Measurements from ENCODE around the gene CDK5.

GRCh38 chr7:151005566-151005965 is 52.1 kb downstream of the CDK5 start:
- TF ChIP-seq ESRRA (CRISPR knock-in tag; IDR thresholded peaks at IDR 0.05; ENCODE audit: low read depth) (0 out of 2 replicates have a peak, but pooled peaks have one; percentile 58), AGO2 (optimal IDR thresholded peaks at IDR 0.05; ENCODE audit: low read depth, low read length) (no peak), ZNF317 (CRISPR knock-in tag; IDR thresholded peaks at IDR 0.05) (no peak), TP53 (CRISPR knock-in tag; conservative IDR thresholded peaks at IDR 0.05) (no peak), KMT2A (CRISPR knock-in tag; IDR thresholded peaks at IDR 0.05) (no peak), FOSL2 (CRISPR knock-in tag; IDR thresholded peaks at IDR 0.05) (no peak), PHF8 (CRISPR knock-in tag; IDR thresholded peaks at IDR 0.05) (no peak), SUZ12 (IDR thresholded peaks at IDR 0.05; ENCODE audit: low read depth, low read length) (no peak), PRPF4 (IDR thresholded peaks at IDR 0.05; ENCODE audit: low read depth, low read length, poor library complexity, severe bottlenecking) (no peak), ZNF362 (CRISPR knock-in tag; IDR thresholded peaks at IDR 0.05; ENCODE audit: borderline replicate concordance) (no peak), ZBTB49 (CRISPR knock-in tag; IDR thresholded peaks at IDR 0.05; ENCODE audit: borderline replicate concordance) (no peak)
- TF ChIP-seq, protein P1, sequence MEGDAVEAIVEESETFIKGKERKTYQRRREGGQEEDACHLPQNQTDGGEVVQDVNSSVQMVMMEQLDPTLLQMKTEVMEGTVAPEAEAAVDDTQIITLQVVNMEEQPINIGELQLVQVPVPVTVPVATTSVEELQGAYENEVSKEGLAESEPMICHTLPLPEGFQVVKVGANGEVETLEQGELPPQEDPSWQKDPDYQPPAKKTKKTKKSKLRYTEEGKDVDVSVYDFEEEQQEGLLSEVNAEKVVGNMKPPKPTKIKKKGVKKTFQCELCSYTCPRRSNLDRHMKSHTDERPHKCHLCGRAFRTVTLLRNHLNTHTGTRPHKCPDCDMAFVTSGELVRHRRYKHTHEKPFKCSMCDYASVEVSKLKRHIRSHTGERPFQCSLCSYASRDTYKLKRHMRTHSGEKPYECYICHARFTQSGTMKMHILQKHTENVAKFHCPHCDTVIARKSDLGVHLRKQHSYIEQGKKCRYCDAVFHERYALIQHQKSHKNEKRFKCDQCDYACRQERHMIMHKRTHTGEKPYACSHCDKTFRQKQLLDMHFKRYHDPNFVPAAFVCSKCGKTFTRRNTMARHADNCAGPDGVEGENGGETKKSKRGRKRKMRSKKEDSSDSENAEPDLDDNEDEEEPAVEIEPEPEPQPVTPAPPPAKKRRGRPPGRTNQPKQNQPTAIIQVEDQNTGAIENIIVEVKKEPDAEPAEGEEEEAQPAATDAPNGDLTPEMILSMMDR (CRISPR knock-in tag; IDR thresholded peaks at IDR 0.05), result no peak

Data from HepG2 (cell line).